K562 (cell line): Measurements from ENCODE around the gene NUP50. TPM values are rescaled to one million over a fixed set of nuclear protein-coding genes. Genes with fewer than 3 reads are reported as not detected.
A peak's percentile ranks its signal among the peaks of the same experiment; 100 is the strongest.

Source experiments
- BACH1 ChIP-seq: fragments of 200-800 bp; sonication (Bioruptor generic); IDR thresholded peaks from 2 replicates; pipeline ENCODE4 v1.6.1; 2016; ENCODE audit warnings: missing genetic modification characterization, missing compliant biosample characterization
- CSDE1 ChIP-seq, 2 experiments: fragments of 450-650 bp; IDR thresholded peaks; 2 replicates each; pipeline ENCODE4 v1.6.1; 2016; ENCODE audit warnings: mild to moderate bottlenecking in 1 of 2
- HLTF ChIP-seq: fragments of 450-650 bp; IDR thresholded peaks from 2 replicates; pipeline ENCODE4 v1.6.1; 2016
- MAX ChIP-seq: sonication (generic); formaldehyde crosslinking; IDR thresholded peaks from 2 replicates; pipeline ENCODE4 v1.9.0; 2022; ENCODE audit warnings: mild to moderate bottlenecking, missing genetic modification reagents
- MCM2 ChIP-seq: fragments of 450-650 bp; IDR thresholded peaks from 2 replicates; pipeline ENCODE4 v1.6.1; 2017; ENCODE audit warnings: low read depth, mild to moderate bottlenecking
- MYNN ChIP-seq, 2 experiments: sonication (generic); formaldehyde crosslinking in 1 of 2; IDR thresholded peaks; 2 replicates each; pipeline versions ENCODE4 v1.5.0 to v1.6.1; 2016 to 2020; ENCODE audit warnings: antibody characterized with exemption in 1 of 2, missing genetic modification reagents in 1 of 2
- NFXL1 ChIP-seq: fragments of 450-650 bp; formaldehyde crosslinking; IDR thresholded peaks from 2 replicates; pipeline ENCODE4 v1.4.0; 2021; ENCODE audit warnings: mild to moderate bottlenecking
- NKRF ChIP-seq: fragments of 450-650 bp; IDR thresholded peaks from 2 replicates; pipeline ENCODE4 v1.6.1; 2016; ENCODE audit warnings: borderline replicate concordance
- PURB ChIP-seq: sonication (generic); formaldehyde crosslinking; IDR thresholded peaks from 2 replicates; pipeline ENCODE4 v1.9.0; 2021; ENCODE audit warnings: low read depth, mild to moderate bottlenecking, missing genetic modification reagents
- SFPQ ChIP-seq: fragments of 200-400 bp; formaldehyde crosslinking; IDR thresholded peaks from 2 replicates; pipeline ENCODE4 v1.6.1; 2017; ENCODE audit warnings: mild to moderate bottlenecking, low read depth, low read length, moderate library complexity
- TEAD4 ChIP-seq, 2 experiments: sonication (generic) in 1 of 2; formaldehyde crosslinking in 1 of 2; IDR thresholded peaks; 2 replicates each; pipeline versions ENCODE4 v1.6.1 to v1.8.0; 2012 to 2022; ENCODE audit warnings: borderline replicate concordance in 1 of 2, inconsistent platforms in 1 of 2, low read length in 1 of 2, mild to moderate bottlenecking in 1 of 2, missing genetic modification reagents in 1 of 2
- YBX1 ChIP-seq: fragments of 450-650 bp; IDR thresholded peaks from 2 replicates; pipeline ENCODE4 v1.7.1; 2016; ENCODE audit warnings: mild to moderate bottlenecking
- ZBTB9 ChIP-seq: fragments of 450-650 bp; formaldehyde crosslinking; IDR thresholded peaks from 2 replicates; pipeline ENCODE4 v1.4.0; 2020; ENCODE audit warnings: mild to moderate bottlenecking, moderate library complexity
- ZNF121 ChIP-seq: sonication (generic); formaldehyde crosslinking; conservative IDR thresholded peaks from 2 replicates; pipeline ENCODE4 v1.8.0; 2022; ENCODE audit warnings: missing genetic modification reagents
- ZNF518B ChIP-seq: fragments of 250-450 bp; sonication (Bioruptor Pico); IDR thresholded peaks from 2 replicates; pipeline ENCODE4 v1.5.0; 2021; ENCODE audit warnings: mild to moderate bottlenecking, moderate library complexity
- ZNF77 ChIP-seq: fragments of 250-450 bp; sonication (Bioruptor Pico); IDR thresholded peaks from 2 replicates; pipeline ENCODE4 v1.5.0; 2020
- polyA plus RNA-seq, 8 experiments: library from polyadenylated mRNA; depleted of rRNA in 4 of 8; stranded (reverse) in 5 of 8; unstranded in 3 of 8; fragments of >200 nt; fragmentation: Nextera tagmentation in 2 of 8; fragmentation: Illumina TruSeq in 1 of 8; extraction: Ambion mirVana in 2 of 8; extraction: Trizol in 1 of 8; gene quantifications; 2 replicates each; pipeline versions ENCODE4 v1.2.1 to v1.2.3, GENCODE V29; 2011 to 2014; ENCODE audit warnings: inconsistent platforms in 1 of 8, missing spikeins in 1 of 8
- total RNA-seq, 7 experiments: library from RNA; depleted of rRNA in 6 of 7; stranded (reverse); fragments of >200 nt in 6 of 7; fragmentation: Illumina TruSeq in 2 of 7; extraction: Trizol in 2 of 7; gene quantifications; 2 replicates each; pipeline versions ENCODE4 v1.2.1 to v1.2.3, GENCODE V29; 2011 to 2021; ENCODE audit warnings: low replicate concordance in 1 of 7

Gene NUP50
- total and polyA plus RNA-seq, 9 of the 15 experiments (the other 6 are each of a cell fraction or from before 2014, with no cell fraction given): 23.8 to 83.7 (median 55.3) TPM

- no peak for TF ChIP-seq ZNF518B (CRISPR knock-in tag)
- TF ChIP-seq NFXL1: no peak
- no peak for TF ChIP-seq MYNN (IDR thresholded peaks at IDR 0.05)
- TF ChIP-seq MYNN (CRISPR knock-in tag; IDR thresholded peaks at IDR 0.05): no peak
- no peak for TF ChIP-seq HLTF
- no peak for TF ChIP-seq PURB (CRISPR knock-in tag)
- TF ChIP-seq ZNF77: no peak
- no peak for TF ChIP-seq BACH1 (tag)
- no peak; the same call in 1 of the 2 replicates for TF ChIP-seq NKRF
- no peak for TF ChIP-seq MCM2
- TF ChIP-seq TEAD4 (IDR thresholded peaks at IDR 0.05; ENCODE audit: low read length): no peak
- TF ChIP-seq TEAD4 (CRISPR knock-in tag; IDR thresholded peaks at IDR 0.05; ENCODE audit: borderline replicate concordance): no peak
- no peak for TF ChIP-seq CSDE1 (IDR thresholded peaks at IDR 0.05)
- peak; percentile 85 for TF ChIP-seq MAX (CRISPR knock-in tag)
- TF ChIP-seq SFPQ: no peak
- TF ChIP-seq YBX1: no peak
- TF ChIP-seq ZBTB9 (CRISPR knock-in tag): no peak
- TF ChIP-seq ZNF121 (CRISPR knock-in tag): no peak
These were observed at the start of gene NUP50 (continued) for GRCh38 chr22:45163451-45164269.
